Prostate gland (tissue), 2 donors: ENCODE results near the gene TMEM120A. TPM values are rescaled to one million over a fixed set of nuclear protein-coding genes. Genes with fewer than 3 reads are reported as not detected.

ENCODE experiments used
- DNase-seq: peaks from one replicate; pipeline ENCODE4 v3.0.0-alpha.2; 2019; ENCODE audit warnings: low spot score
- H3K27ac ChIP-seq, 2 donors: fragments of 200-600 bp; sonication (generic); 2 replicates each; pipeline ENCODE4 v1.5.1; 2017 to 2019
- H3K27me3 ChIP-seq: fragments of 200-600 bp; sonication (generic); replicated peaks from 2 replicates; pipeline ENCODE4 v1.5.1; 2019; ENCODE audit not compliant: insufficient read depth
- H3K36me3 ChIP-seq, 2 donors: fragments of 200-600 bp; sonication (generic); 1 replicate in 1 of 2; 2 replicates in 1 of 2; pipeline versions ENCODE4 v1.5.1 to v1.8.1; 2017 to 2019
- H3K4me1 ChIP-seq: fragments of 200-600 bp; sonication (generic); replicated peaks from 2 replicates; pipeline ENCODE4 v1.5.1; 2019
- H3K4me3 ChIP-seq, 2 donors: fragments of 200-600 bp; sonication (generic); 2 replicates each; pipeline ENCODE4 v1.5.1; 2017 to 2019
- H3K9me3 ChIP-seq: fragments of 200-600 bp; sonication (generic); 2 replicates; pipeline ENCODE4 v1.5.1; 2017
- POLR2A ChIP-seq: fragments of 450-650 bp; IDR thresholded peaks from one replicate; pipeline ENCODE4 v1.6.1; 2016; ENCODE audit warnings: antibody characterized with exemption, mild to moderate bottlenecking
- POLR2AphosphoS5 ChIP-seq: sonication (generic); formaldehyde crosslinking; IDR thresholded peaks from one replicate; pipeline ENCODE4 v1.6.1; 2017; ENCODE audit warnings: antibody characterized with exemption
- WGBS: methylation state at CpG from one replicate; pipeline ENCODE4 v1.1.5; 2018; 5-methylcytosine and 5-hydroxymethylcytosine counted together
- intact Hi-C: fragments of 100-400 bp; cut with DNase I; formaldehyde crosslinking; loops from one replicate; pipeline ENCODE4 v1.14.2; 2022
- total RNA-seq, 2 donors: library from RNA; depleted of rRNA; stranded (reverse); fragments of >200 nt; gene quantifications; one replicate each; pipeline ENCODE4 v1.1.0, GENCODE V29; 2016
- TF ChIP-seq, protein P1 (sequence below), 4 experiments: fragments of 200-600 bp in 2 of 4; fragments of 450-650 bp in 2 of 4; sonication (generic) in 2 of 4; IDR thresholded peaks; 1 replicate in 3 of 4; 2 replicates in 1 of 4; pipeline ENCODE4 v1.5.1; 2016 to 2019; ENCODE audit warnings: antibody characterized with exemption in 4 of 4, mild to moderate bottlenecking in 2 of 4, moderate library complexity in 2 of 4

Gene TMEM120A
- total RNA-seq, 2 donors from 2014 or later = 20.2 to 40.8 TPM

DNA sequence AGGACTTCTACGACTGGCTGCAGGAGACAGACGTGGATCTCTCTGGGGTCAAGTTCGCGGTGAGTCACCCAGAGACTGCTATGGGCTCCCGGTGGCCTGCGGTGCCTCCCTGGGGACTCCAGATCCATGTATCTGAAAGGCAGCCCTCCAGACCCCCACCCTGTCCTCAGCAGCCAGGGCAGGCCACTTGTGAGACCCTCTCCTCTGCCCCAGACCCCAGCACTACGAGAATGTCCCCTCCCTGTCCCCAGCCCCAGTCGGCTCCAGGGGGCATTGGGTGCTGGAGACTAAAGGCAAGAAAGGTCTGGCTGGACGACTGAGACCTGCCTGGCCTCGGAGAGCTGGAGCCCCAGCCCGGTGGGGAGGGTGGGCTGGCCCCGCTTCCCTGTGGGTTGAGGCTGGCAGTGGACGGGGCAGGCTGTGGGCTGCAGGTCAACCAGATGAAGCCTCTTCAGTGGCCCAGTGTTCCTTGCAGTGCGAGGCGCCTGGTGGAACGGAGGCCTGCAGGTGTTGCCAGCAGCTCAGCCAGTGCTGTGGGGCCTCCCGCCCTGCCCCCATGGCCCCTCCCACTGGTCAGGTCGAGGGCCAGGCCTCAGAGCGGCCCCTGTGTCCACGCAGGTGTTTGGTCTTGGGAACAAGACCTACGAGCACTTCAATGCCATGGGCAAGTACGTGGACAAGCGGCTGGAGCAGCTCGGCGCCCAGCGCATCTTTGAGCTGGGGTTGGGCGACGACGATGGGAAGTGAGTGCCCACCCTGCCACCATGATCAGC is 13.8 kb downstream of the TMEM120A start:
- WGBS = 88% methylated on average over 26 of the region's 29 CpGs
- Histone ChIP-seq H3K9me3 (no peaks in the 10 kb centered on the region), H3K4me1 (no peaks in the 10 kb centered on the region), H3K4me3 (no peak overlapping the region), H3K27me3 (no peaks in the 10 kb centered on the region), H3K27ac (no peak overlapping the region), H3K36me3 (peaks cover 0 to 7% of the 10 kb centered on the region in 2 donors)
- intact Hi-C loops = no loop called here
- DNase-seq = no peak
- TF ChIP-seq, protein P1, sequence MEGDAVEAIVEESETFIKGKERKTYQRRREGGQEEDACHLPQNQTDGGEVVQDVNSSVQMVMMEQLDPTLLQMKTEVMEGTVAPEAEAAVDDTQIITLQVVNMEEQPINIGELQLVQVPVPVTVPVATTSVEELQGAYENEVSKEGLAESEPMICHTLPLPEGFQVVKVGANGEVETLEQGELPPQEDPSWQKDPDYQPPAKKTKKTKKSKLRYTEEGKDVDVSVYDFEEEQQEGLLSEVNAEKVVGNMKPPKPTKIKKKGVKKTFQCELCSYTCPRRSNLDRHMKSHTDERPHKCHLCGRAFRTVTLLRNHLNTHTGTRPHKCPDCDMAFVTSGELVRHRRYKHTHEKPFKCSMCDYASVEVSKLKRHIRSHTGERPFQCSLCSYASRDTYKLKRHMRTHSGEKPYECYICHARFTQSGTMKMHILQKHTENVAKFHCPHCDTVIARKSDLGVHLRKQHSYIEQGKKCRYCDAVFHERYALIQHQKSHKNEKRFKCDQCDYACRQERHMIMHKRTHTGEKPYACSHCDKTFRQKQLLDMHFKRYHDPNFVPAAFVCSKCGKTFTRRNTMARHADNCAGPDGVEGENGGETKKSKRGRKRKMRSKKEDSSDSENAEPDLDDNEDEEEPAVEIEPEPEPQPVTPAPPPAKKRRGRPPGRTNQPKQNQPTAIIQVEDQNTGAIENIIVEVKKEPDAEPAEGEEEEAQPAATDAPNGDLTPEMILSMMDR (IDR thresholded peaks at IDR 0.05) = no peak
- TF ChIP-seq POLR2AphosphoS5 (no peak), POLR2A (no peak)

DNA sequence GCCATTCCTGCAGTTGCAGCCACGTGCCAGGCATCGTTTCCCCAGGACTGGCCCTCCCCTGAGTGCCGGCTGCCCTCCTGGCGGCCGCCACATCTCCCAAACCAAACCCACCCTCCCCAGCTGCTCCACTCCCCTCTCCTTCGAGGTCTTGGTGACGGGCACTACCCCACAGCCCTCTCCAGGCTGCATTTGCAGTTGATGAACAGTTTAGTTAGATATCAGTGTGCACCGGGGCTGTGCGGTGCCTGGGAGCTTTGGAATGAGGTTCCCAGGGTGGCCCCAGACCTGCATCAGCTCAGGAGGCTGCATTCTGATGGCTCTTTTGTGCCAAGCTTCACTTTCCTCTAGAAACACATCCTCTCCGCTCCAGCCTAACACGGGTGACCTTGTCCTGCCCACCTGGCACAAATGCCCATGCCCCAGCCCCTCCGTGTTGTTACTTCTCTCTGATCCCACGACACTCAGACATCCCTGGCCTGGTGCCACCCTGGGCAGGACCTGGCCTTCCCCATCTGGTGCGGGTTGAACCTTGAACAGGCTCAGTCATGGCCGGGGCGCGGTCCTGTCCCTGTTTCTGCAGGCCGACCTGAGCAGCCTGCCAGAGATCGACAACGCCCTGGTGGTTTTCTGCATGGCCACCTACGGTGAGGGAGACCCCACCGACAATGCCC is 14.5 kb downstream of the TMEM120A start:
- no peaks in the 10 kb centered on the region for H3K4me1 ChIP-seq
- no peak overlapping the region for H3K27ac ChIP-seq
- no peaks in the 10 kb centered on the region for H3K27me3 ChIP-seq
- WGBS = 79% methylated on average over 22 of the region's 22 CpGs
- DNase-seq = no peak
- intact Hi-C loops = no loop called here
- peaks cover 0 to 7% of the 10 kb centered on the region in 2 donors for H3K36me3 ChIP-seq
- H3K4me3 ChIP-seq = no peak overlapping the region
- no peaks in the 10 kb centered on the region for H3K9me3 ChIP-seq
- TF ChIP-seq POLR2A (no peak), POLR2AphosphoS5 (no peak)
- TF ChIP-seq, protein P1 (IDR thresholded peaks at IDR 0.05) = no peak

DNA sequence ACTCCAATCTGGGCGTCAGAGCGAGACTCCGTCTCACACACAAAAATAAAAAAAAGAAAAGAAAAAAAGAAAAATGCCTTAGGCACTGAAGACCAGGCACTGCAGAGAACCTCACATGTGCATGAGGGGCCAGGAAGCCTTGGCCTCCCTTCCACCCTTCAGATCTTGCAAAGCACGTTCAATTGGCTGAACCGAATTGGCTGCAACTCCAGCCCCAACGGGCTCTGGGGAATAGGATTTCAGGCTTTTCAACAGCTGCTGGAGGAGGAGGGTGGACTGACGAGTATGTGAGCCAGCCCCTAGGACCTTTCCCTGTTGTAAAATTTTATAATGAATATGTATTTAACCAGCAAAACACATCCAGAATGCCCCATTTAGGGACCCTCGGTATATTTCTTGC is 16.7 kb downstream of the TMEM120A start:
- 25% methylated on average over 8 of the region's 8 CpGs for WGBS
- DNase-seq = no peak
- TF ChIP-seq, protein P1 (IDR thresholded peaks at IDR 0.05) = no peak
- TF ChIP-seq POLR2AphosphoS5 (no peak), POLR2A (no peak)

DNA sequence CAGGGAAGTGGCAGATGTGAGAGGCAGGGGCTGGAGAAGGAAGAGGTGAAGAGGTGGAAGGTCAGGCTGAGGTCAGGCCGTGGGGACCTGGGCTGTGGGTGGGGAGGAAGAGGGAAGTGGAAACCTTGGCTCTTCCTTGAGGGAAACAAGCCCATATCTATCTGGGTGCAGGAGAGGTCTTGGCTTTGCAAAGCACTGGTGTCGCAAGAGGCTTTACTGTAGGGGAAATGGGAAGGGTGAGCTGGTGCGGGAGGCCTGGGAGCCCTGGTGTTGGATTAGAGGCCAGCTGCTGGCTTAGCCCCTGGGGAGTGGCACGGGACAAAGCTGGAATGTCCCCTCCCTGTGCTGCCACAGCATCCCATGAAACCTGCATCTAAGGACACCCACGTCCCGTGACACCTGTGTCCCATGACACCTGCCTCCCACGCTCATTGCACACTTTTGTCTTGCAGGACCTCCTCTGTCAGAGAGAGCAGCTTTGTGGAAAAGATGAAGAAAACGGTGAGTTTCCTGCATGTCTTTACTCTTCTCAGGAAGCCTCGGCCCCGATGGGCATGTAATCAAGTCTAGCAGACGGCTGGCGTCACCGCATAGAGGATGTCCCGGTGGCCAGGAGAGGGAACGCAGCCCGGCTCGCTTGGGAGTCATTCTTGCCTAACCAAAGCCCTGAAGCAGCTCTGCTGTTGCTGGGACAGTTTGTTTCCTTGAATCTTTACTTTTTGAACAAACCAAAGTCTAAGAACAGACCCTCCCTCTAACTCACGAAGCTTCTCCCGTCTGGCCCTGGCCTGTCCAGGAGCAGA is 22.2 kb downstream of the TMEM120A start:
- intact Hi-C loops = no loop called here
- H3K4me1 ChIP-seq = peaks cover 2% of the 10 kb centered on the region
- 66% methylated on average over 19 of the region's 19 CpGs for WGBS
- H3K36me3 ChIP-seq = no peaks in the 10 kb centered on the region
- H3K27me3 ChIP-seq = no peaks in the 10 kb centered on the region
- H3K9me3 ChIP-seq = no peaks in the 10 kb centered on the region
- no peak overlapping the region for H3K4me3 ChIP-seq
- no peak for DNase-seq
- no peak for TF ChIP-seq POLR2AphosphoS5
- no peak for TF ChIP-seq POLR2A
- TF ChIP-seq, protein P1 (IDR thresholded peaks at IDR 0.05) = no peak
- H3K27ac ChIP-seq = peak overlapping the region; percentile 27 to 30

More for the DNA sequence above, 16.7 kb downstream of the TMEM120A start:
- Histone ChIP-seq H3K27me3 (no peaks in the 10 kb centered on the region), H3K4me3 (no peak overlapping the region), H3K27ac (no peak overlapping the region), H3K36me3 (peaks cover 0 to 7% of the 10 kb centered on the region in 2 donors), H3K4me1 (no peaks in the 10 kb centered on the region), H3K9me3 (no peaks in the 10 kb centered on the region)
- intact Hi-C loops = no loop called here
